Activated CD4-positive, alpha-beta T cell treated with anti-CD3 and anti-CD28 coated beads for 36 hours (primary cell): ENCODE measurements around the gene EEF1AKMT2. TPM values are rescaled to one million over a fixed set of nuclear protein-coding genes. Genes with fewer than 3 reads are reported as not detected.
A peak's percentile ranks its signal among the peaks of the same experiment; 100 is the strongest.
"Not testable (repeated sequence)": the region's sequence is repeated elsewhere in the genome, so short reads cannot be mapped to it uniquely, and the experiment has no call there.

ENCODE experiments used
- ATAC-seq: fragments of 200-7000 bp; cut with Tn5 transposase; one replicate; pipeline ENCODE4 v1.10.0; 2021; ENCODE audit warnings: mild to moderate bottlenecking, moderate library complexity
- CTCF ChIA-PET: fragments of 350-600 bp; sonication (Branson Sonifier 250); formaldehyde crosslinking; loops from one replicate; lab custom pipeline; 2021; ENCODE audit warnings: antibody characterized with exemption; lab: Charles Lee
- POLR2A ChIA-PET: fragments of 350-600 bp; sonication (Branson Sonifier 250); formaldehyde crosslinking; loops from one replicate; lab custom pipeline; 2021; ENCODE audit warnings: antibody characterized with exemption, inconsistent platforms; lab: Charles Lee
- DNase-seq: peaks from one replicate; pipeline ENCODE4 v3.0.0-alpha.2; 2020
- H3K27ac Mint-ChIP-seq: one replicate; pipeline ENCODE4 v1.8.0; 2021; ENCODE audit warnings: mixed read lengths
- H3K27me3 Mint-ChIP-seq: one replicate; pipeline ENCODE4 v1.8.0; 2021; ENCODE audit warnings: mixed read lengths
- H3K36me3 Mint-ChIP-seq: one replicate; pipeline ENCODE4 v1.8.0; 2021; ENCODE audit warnings: low read depth, mixed read lengths
- H3K4me1 Mint-ChIP-seq: one replicate; pipeline ENCODE4 v1.8.0; 2021; ENCODE audit warnings: mixed read lengths
- H3K4me3 Mint-ChIP-seq: one replicate; pipeline ENCODE4 v1.8.0; 2021; ENCODE audit warnings: mild to moderate bottlenecking, moderate library complexity, mixed read lengths
- H3K9me3 Mint-ChIP-seq: one replicate; pipeline ENCODE4 v1.8.0; 2021; ENCODE audit warnings: low read depth, mixed read lengths
- intact Hi-C, 2 experiments: fragments of 100-400 bp; cut with DNase I in 1 of 2; cut with micrococcal nuclease in 1 of 2; formaldehyde crosslinking; loops; one replicate each; pipeline versions ENCODE4 v1.14.2 to v1.15.1; 2022 to 2024; cut with DNase I, micrococcal nuclease
- total RNA-seq, 2 experiments: library from RNA; stranded (reverse); gene quantifications; one replicate each; pipeline ENCODE4 v1.2.3, GENCODE V29; 2021

Gene EEF1AKMT2
- total RNA-seq, 2 experiments from 2014 or later: 21.4 to 28.4 TPM

DNA sequence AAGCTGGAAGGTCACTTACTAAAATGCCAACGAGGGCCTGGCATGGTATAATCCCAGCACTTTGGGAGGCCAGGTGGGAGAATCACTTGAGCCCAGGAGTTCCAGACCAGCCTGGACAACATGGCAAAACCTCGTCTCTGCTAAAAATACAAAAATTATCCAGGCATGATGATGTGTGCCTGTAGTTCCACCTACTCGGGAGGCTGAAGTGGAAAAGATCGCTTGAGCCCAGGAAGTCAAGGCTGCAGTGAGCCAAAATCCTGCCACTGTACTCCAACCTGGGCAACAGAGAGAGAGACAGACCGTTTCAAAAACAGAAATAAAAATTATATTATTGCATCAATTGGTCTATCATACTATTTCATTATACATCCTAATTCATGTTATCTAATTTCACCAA lies 29.4 kb downstream of the EEF1AKMT2 start:
- no peak overlapping the region for H3K27ac Mint-ChIP-seq
- ChIA-PET CTCF (interaction anchor here (1.3 to 2.9 kb wide), 2 partner anchors 13 to 15 kb away, joined by 5 to 11 read pairs; no protein-coding TSS in a partner anchor), POLR2A (no interaction called here)
- peaks cover 35% of the 10 kb centered on the region for H3K36me3 Mint-ChIP-seq
- no peak for DNase-seq
- ATAC-seq: no peak
- intact Hi-C loops: no loop called here
- H3K9me3 Mint-ChIP-seq: no peaks in the 10 kb centered on the region
- H3K4me3 Mint-ChIP-seq: no peak overlapping the region
- H3K4me1 Mint-ChIP-seq: no peaks in the 10 kb centered on the region
- H3K27me3 Mint-ChIP-seq: no peaks in the 10 kb centered on the region

DNA sequence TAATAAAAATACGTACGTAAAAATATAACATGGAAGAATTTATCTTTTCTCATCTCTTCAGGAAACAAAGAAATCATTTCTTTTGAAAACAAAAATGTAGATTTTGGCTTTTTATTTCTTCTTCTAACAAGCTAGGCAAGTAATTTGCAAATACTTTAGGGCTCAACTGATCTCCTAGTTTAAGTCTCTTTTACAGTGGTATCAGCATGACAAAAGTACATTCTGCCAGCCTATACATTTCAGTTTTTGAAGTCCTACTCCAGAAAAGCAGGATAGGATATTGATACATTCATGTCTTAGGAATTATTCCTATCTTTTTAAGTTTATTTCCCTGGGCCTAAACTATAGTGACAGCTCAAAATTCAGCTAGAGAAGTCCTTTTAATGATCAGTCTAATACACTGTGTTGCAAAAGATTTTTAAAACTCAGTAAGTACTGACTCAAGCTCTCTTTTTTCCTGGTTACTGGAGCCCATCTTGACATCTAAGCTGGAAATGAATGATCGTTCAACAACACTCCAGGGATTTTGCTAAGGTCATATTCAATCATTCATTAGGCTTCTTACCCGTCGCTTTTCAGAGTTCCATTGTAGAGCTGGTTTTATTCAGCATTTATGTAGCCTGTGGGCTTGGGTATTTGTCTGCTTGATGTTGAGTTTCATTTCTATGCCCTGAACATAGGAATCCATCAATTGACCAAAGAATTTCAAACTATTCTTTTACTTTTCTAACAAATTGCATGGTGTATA lies 35.4 kb downstream of the EEF1AKMT2 start:
- Mint-ChIP-seq H3K9me3 (no peaks in the 10 kb centered on the region), H3K36me3 (peaks cover 26% of the 10 kb centered on the region), H3K4me3 (no peak overlapping the region), H3K27me3 (no peaks in the 10 kb centered on the region), H3K27ac (no peak overlapping the region), H3K4me1 (peaks cover 2% of the 10 kb centered on the region)
- ATAC-seq (no peak), DNase-seq (no peak)
- ChIA-PET CTCF (interaction anchor here (0.6 to 6.1 kb wide), 7 partner anchors 9 to 210 kb away, joined by 3 to 39 read pairs (median 6); no protein-coding TSS in a partner anchor), POLR2A (interaction anchor here (1.0 kb wide), 1 partner anchor 10 kb away, joined by 3 read pairs; no protein-coding TSS in a partner anchor)
- intact Hi-C loops: no loop called here

DNA sequence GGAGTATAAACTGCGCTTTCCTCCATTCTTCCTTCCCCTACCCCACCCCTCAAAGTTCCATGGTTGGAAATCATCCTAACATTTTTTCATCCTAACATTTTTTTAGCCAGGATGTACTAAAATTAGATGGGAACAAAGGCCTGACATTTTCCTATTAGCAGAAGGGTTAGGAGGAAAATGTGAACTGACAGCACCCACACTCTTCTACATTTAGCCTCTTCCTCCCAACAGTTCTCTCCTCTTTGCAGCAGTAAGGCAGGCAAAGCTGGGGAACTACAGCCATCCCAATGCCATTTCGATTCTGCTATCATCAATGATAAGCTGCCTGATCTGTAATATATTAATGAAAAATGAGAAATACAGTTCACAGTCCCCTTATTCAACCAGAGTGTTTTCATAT lies 36.1 kb downstream of the EEF1AKMT2 start:
- no peak overlapping the region for H3K27ac Mint-ChIP-seq

DNA sequence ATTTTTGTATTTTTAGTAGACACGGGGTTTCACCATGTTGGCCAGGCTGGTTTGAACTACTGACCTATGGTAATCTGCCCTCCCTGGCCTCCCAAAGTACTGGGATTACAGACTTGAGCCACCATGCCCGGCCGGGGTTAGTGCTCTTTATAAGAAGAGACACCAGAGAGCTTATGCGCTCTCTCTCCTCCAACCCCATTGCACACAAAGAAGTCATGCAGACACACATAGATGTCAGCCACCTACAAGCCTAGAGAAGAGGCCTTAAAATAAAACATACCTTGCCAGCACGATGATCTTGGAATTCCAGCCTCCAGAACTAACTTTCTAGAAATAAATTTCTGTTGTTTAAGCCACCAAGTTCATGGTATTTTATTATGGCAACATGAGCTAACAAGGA lies 37.5 kb downstream of the EEF1AKMT2 start:
- no peak for ATAC-seq
- CTCF ChIA-PET: interaction anchor here (0.6 to 6.1 kb wide), 3 partner anchors 7 to 38 kb away, joined by 3 to 39 read pairs (median 14); no protein-coding TSS in a partner anchor
- POLR2A ChIA-PET: interaction anchor here (1.1 kb wide), 1 partner anchor 215 kb away, joined by 5 read pairs; no protein-coding TSS in a partner anchor
- no peak for DNase-seq
- Mint-ChIP-seq H3K27me3 (no peaks in the 10 kb centered on the region), H3K4me3 (no peak overlapping the region), H3K27ac (no peak overlapping the region), H3K4me1 (peaks cover 9% of the 10 kb centered on the region), H3K36me3 (peaks cover 13% of the 10 kb centered on the region), H3K9me3 (no peaks in the 10 kb centered on the region)
- intact Hi-C loops: no loop called here

More for the DNA sequence above, 36.1 kb downstream of the EEF1AKMT2 start:
- H3K4me1 Mint-ChIP-seq: peaks cover 2% of the 10 kb centered on the region
- ChIA-PET POLR2A (interaction anchor here (1.1 kb wide), 1 partner anchor 216 kb away, joined by 5 read pairs; no protein-coding TSS in a partner anchor), CTCF (interaction anchor here (0.6 to 6.1 kb wide), 5 partner anchors 9 to 217 kb away, joined by 3 to 39 read pairs (median 6); no protein-coding TSS in a partner anchor)
- no peaks in the 10 kb centered on the region for H3K27me3 Mint-ChIP-seq
- H3K9me3 Mint-ChIP-seq: no peaks in the 10 kb centered on the region
- DNase-seq: no peak
- peaks cover 20% of the 10 kb centered on the region for H3K36me3 Mint-ChIP-seq
- intact Hi-C loops: no loop called here
- ATAC-seq: no peak
- H3K4me3 Mint-ChIP-seq: no peak overlapping the region

DNA sequence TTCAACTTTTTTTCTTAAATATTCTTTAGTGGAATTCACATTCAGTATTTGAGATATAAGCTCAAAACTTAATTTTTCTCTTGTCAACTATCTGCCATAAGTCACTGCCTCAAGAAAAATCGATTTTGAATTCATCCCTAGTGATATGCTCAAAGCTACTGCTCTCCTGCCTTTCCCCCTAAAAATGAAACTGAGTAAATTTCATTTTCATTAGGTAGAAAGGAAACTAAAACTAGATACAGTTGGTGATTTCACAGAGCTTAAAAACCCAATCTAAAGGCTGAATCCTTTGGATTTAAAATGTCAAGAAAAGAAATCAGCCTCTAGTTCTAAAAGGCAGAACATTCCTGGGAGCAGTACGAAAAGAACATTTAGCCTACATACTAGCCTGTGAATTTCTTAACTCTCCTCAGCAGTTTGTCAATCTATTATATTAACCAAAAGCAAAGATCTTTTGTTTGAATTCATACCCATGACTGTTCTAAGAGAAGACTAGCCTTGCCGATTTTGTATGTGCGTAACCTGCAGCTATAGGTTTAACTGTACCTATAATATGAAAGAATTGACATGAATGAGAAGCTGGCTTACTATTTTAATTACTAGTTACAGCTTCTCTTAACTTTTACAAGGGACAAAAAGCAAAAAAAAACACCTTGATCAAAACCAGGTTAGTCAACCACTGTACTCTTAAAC lies 42.6 kb downstream of the EEF1AKMT2 start:
- no peak overlapping the region for H3K4me3 Mint-ChIP-seq

DNA sequence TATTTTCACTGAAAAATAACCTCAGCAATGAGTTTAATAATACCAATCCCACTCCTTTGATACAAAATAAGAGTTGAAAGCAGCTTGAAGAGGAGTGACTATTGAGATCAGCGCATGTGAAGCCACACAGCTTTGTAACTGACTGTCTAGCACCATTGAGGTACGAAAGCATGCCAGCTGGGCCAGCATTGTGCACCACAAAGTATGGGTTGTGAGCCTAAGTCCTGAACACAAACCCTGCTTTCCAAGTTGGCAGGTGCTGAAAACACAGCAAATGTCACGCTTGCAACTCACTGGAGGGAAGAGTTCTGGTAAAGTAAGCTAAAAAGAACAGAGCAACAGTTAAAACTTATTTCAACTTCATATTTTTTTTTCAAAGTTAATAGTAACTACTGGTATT lies 43.5 kb downstream of the EEF1AKMT2 start:
- DNase-seq: no peak
- ATAC-seq: no peak
- Mint-ChIP-seq H3K27me3 (no peaks in the 10 kb centered on the region), H3K27ac (no peak overlapping the region), H3K4me1 (peaks cover 25% of the 10 kb centered on the region), H3K4me3 (no peak overlapping the region), H3K36me3 (peaks cover 8% of the 10 kb centered on the region), H3K9me3 (no peaks in the 10 kb centered on the region)
- POLR2A ChIA-PET: interaction anchor here (1.2 kb wide), 1 partner anchor 59 kb away, joined by 4 read pairs; no protein-coding TSS in a partner anchor
- intact Hi-C loops: loop anchor here in 1 of 2 experiments (5.0 to 10.0 kb wide), 2 partner anchors 44 to 167 kb away; partner anchors contain the start of gene EEF1AKMT2
- CTCF ChIA-PET: interaction anchor here (0.9 to 4.9 kb wide), 12 partner anchors 9 to 328 kb away, joined by 3 to 39 read pairs (median 6); no protein-coding TSS in a partner anchor

More for the DNA sequence above, 42.6 kb downstream of the EEF1AKMT2 start:
- ATAC-seq: no peak
- DNase-seq: no peak
- Mint-ChIP-seq H3K4me1 (peaks cover 25% of the 10 kb centered on the region), H3K9me3 (no peaks in the 10 kb centered on the region), H3K27me3 (no peaks in the 10 kb centered on the region), H3K27ac (peak overlapping the region; percentile 63), H3K36me3 (peaks cover 8% of the 10 kb centered on the region)
- POLR2A ChIA-PET: interaction anchor here (1.2 kb wide), 1 partner anchor 60 kb away, joined by 4 read pairs; no protein-coding TSS in a partner anchor
- intact Hi-C loops: loop anchor here in 1 of 2 experiments (5.0 to 10.0 kb wide), 2 partner anchors 43 to 166 kb away; partner anchors contain the start of gene EEF1AKMT2
- CTCF ChIA-PET: interaction anchor here (0.5 to 4.9 kb wide), 20 partner anchors 8 to 215 kb away, joined by 3 to 39 read pairs (median 4); no protein-coding TSS in a partner anchor

DNA sequence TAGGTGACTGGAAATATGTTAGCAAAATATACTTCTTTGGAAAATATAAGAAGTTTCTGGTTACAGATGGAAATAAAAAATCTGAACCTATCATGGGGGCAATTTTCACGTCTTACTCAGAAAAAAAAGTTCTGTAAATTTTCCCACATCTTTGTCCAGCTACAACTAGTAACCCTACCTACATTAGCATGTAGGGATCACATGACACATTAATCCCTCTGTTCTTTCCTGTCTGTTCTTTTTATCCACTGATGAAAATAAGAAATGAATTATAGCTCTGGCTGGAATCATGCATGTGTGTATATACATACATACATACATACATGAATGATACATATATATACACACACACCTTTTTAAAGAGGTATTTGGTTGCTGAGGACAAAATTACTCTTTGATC lies 43.9 kb downstream of the EEF1AKMT2 start:
- ATAC-seq (no peak), DNase-seq (no peak)
- Mint-ChIP-seq H3K4me1 (peaks cover 27% of the 10 kb centered on the region), H3K27me3 (no peaks in the 10 kb centered on the region), H3K36me3 (peaks cover 9% of the 10 kb centered on the region), H3K27ac (no peak overlapping the region), H3K4me3 (no peak overlapping the region), H3K9me3 (no peaks in the 10 kb centered on the region)
- POLR2A ChIA-PET: interaction anchor here (1.2 kb wide), 1 partner anchor 59 kb away, joined by 4 read pairs; no protein-coding TSS in a partner anchor
- intact Hi-C loops: loop anchor here in 1 of 2 experiments (5.0 to 10.0 kb wide), 2 partner anchors 45 to 167 kb away; partner anchors contain the start of gene EEF1AKMT2
- CTCF ChIA-PET: interaction anchor here (0.9 to 4.9 kb wide), 12 partner anchors 10 to 328 kb away, joined by 3 to 39 read pairs (median 5); no protein-coding TSS in a partner anchor

DNA sequence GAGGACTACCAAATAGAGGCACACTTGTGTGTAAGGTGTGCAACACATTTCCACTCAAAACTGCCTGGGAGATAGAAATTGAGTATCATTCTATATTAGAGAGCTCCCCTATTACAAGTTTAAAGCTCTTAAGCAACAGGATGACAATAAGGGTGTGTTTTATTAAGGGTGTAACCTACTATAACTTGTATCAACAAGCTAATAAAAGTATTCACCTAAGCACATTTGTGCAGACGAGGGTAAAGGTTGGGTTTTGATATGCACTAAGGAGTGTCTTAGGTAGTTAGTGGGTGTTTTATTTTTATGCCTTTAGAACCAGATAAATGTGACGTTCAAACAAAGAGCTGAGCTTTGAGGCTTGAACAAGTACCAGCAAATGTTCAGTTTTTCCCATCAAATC lies 44.7 kb downstream of the EEF1AKMT2 start:
- intact Hi-C loops: loop anchor here in 1 of 2 experiments (5.0 to 10.0 kb wide), 2 partner anchors 45 to 168 kb away; partner anchors contain the start of gene EEF1AKMT2
- ATAC-seq (no peak), DNase-seq (no peak)
- Mint-ChIP-seq H3K36me3 (peaks cover 12% of the 10 kb centered on the region), H3K27ac (no peak overlapping the region), H3K4me3 (no peak overlapping the region), H3K4me1 (peaks cover 33% of the 10 kb centered on the region), H3K27me3 (peaks cover 3% of the 10 kb centered on the region), H3K9me3 (no peaks in the 10 kb centered on the region)
- POLR2A ChIA-PET: interaction anchor here (1.5 kb wide), 1 partner anchor 10 kb away, joined by 3 read pairs; no protein-coding TSS in a partner anchor
- CTCF ChIA-PET: interaction anchor here (0.7 to 4.9 kb wide), 11 partner anchors 10 to 218 kb away, joined by 3 to 39 read pairs (median 7); partner anchors contain the start of gene ABRAXAS2

DNA sequence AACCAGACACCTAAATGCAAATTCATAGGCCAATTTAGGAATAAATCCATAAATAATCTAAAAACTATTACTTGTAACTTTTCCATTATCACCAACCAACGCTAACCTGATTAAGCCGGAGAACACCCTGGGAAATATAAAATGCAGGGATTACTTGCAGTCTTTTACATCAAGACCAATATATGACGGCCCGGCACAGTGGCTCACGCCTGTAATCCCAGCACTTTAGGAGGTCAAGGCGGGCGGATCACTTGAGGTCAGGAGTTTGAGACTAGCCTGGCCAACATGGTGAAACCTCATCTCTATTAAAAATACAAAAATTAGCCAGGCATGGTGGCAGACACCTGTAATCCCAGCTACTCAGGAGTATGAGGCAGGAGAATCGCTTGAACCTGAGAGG lies 45.2 kb downstream of the EEF1AKMT2 start:
- not testable (repeated sequence) for DNase-seq, H3K4me3 Mint-ChIP-seq, H3K27me3 Mint-ChIP-seq, H3K27ac Mint-ChIP-seq, H3K9me3 Mint-ChIP-seq, ATAC-seq
- Mint-ChIP-seq H3K36me3 (peaks cover 12% of the 10 kb centered on the region), H3K4me1 (peaks cover 39% of the 10 kb centered on the region)
- ChIA-PET POLR2A (interaction anchor here (1.5 kb wide), 1 partner anchor 11 kb away, joined by 3 read pairs; no protein-coding TSS in a partner anchor), CTCF (interaction anchor here (0.7 to 4.9 kb wide), 16 partner anchors 11 to 218 kb away, joined by 3 to 39 read pairs (median 7); partner anchors contain the start of gene ABRAXAS2)
- intact Hi-C loops: loop anchor here in 1 of 2 experiments (5.0 to 10.0 kb wide), 2 partner anchors 46 to 168 kb away; partner anchors contain the start of gene EEF1AKMT2

DNA sequence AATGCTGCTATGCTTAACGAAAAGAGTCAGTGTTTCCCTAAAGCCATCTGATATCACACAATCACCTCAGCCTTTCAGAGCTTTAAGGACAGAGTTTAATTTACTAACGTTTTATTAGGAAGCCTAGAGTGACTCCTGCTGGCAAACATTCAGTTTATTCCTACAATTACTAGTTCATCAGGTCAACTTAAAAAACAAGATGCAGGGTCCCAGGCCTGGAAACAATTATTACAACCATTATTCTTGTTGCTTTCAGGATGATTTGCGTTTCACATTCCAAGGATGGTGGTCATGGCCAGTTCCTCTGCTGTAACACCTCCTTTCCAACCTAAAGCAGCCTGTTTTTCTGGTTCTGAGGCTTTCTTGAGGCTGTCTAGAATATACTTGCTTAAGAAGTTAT lies 46.0 kb downstream of the EEF1AKMT2 start:
- no peaks in the 10 kb centered on the region for H3K9me3 Mint-ChIP-seq
- H3K27ac Mint-ChIP-seq: no peak overlapping the region
- ChIA-PET CTCF (interaction anchor here (0.6 to 4.9 kb wide), 27 partner anchors 12 to 216 kb away, joined by 3 to 39 read pairs (median 4); partner anchors contain the start of genes ABRAXAS2 and EEF1AKMT2), POLR2A (interaction anchor here (1.5 kb wide), 1 partner anchor 11 kb away, joined by 3 read pairs; no protein-coding TSS in a partner anchor)
- peaks cover 12% of the 10 kb centered on the region for H3K36me3 Mint-ChIP-seq
- H3K27me3 Mint-ChIP-seq: peaks cover 3% of the 10 kb centered on the region
- no peak overlapping the region for H3K4me3 Mint-ChIP-seq
- H3K4me1 Mint-ChIP-seq: peaks cover 47% of the 10 kb centered on the region
- ATAC-seq: no peak
- intact Hi-C loops: loop anchor here in 1 of 2 experiments (1.0 to 10.0 kb wide), 3 partner anchors 47 to 205 kb away; partner anchors contain the start of gene EEF1AKMT2
- no peak for DNase-seq
